Stimulated activated CD4-positive, alpha-beta T cell treated with anti-CD3 and anti-CD28 coated beads, TNF-alpha, amount 100 ng/mL, for 48 hours (primary cell): ENCODE measurements around the gene P2RY2.

Source experiments
- DNase-seq, 3 donors: peaks; one replicate each; pipeline ENCODE4 v3.0.0-alpha.2; 2020; ENCODE audit warnings: low read depth in 3 of 3

Gene P2RY2

DNA sequence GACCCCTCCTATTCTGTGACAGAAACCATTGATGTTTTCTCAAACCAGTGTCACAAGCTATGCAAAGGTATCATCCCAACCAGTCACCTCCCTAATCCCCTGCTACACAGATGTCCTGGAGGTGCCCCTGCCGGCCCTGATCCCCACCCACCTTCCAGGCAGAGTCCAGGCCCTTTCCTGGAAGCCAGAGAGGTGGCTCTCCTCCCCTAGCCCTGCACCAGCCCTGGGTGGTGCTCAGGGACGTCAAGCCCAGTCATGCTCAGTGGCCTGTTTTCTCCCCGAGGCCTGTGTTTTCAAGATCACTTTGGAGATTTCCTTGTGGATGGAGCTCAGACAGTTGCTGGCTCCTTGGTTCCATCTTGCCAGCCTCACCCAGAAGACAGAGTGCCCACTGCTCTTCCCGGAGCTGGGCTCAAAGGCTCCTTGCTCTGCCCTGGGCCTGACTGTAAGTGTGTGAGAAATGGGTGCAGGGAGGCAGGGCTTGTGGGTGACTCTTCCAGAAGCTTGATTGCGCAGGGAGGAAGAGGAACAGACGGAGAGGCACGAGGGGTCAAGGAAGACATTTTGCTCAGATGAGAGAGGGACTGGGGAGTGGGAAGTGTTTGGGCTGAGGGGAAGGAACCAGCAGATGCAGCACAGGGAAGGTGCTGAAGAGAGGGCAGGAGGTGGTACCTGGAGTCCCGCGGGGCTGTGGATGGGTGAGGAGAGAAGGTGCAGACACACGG, 65.4 kb downstream of the P2RY2 start:
- no peak for DNase-seq

DNA sequence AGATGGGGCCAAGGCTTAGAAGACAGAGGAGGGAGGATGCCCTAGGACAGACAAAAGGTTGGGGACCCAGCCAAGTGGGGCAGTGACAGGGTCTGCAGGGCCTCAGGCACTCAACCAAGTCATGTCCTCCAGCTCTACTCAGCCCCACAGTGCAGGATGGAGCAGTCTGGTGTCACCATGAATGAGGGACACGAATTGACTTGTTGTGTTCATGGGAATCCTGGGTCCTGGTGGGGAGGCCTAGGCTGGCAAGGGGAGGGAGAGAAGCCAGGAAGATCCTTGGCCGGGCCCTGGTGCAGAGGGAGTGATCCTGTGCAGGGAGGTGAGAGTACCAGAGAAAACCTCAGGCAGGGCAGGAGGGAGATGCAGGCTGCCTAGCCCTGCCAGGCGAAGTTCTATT, 66.0 kb downstream of the P2RY2 start:
- DNase-seq, result no peak

DNA sequence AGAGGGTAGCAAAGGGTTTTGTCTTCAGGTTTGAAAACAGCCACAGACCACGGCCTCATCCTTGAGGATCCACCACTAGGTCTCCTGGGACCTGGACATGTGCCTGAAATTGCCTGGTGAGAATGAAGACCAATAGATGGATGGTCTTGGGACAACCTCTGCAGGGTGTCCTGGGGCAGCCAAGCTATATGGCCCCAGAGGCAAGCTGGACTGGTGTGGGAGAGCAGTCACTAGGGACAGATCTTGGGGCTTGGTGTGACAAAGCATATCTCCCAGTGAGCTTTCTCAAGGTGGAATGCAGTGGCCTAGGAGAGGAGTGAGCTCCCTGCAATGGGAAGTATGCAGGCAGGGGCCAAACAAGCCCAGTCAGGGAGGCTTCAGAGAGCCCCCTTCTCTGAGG, 67.6 kb downstream of the P2RY2 start:
- DNase-seq, result no peak
